ENCODE data around the gene GK. TPM values are rescaled to one million over a fixed set of nuclear protein-coding genes. Genes with fewer than 3 reads are reported as not detected.
"Not testable (repeated sequence)": the region's sequence is repeated elsewhere in the genome, so short reads cannot be mapped to it uniquely, and the experiment has no call there.

Gene GK
- total RNA-seq, 1 donor from 2014 or later = 7.3 TPM

DNA sequence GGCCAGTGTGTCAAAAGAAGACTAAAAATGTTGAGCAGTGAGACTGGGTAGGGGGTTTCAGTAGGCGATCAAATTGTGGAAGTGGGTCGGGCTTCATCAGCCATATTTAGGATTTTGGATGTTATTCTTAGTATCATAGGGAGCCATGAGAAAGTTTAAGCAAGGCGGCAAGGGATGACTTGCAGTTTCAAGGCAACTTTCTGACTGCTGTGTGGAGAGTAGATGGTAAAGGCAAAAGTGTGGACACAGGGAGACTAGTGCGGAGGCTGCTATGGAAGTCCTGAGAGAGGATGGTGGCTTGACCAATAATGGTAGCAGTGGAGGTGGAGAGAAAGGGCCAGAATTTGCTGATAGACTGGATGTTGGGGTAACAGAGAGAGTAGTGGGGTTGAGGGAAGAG lies 15.4 kb downstream of the GK start:
- H3K4me1 Mint-ChIP-seq (ENCODE audit: unreplicated experiment) = no peaks in the 10 kb centered on the region
- no peaks in the 10 kb centered on the region for H3K27me3 Mint-ChIP-seq (ENCODE audit: unreplicated experiment)
- H3K4me3 Mint-ChIP-seq (ENCODE audit: unreplicated experiment) = no peak overlapping the region
- no peaks in the 10 kb centered on the region for H3K9me3 Mint-ChIP-seq (ENCODE audit: unreplicated experiment)
- no peak overlapping the region for H3K27ac Mint-ChIP-seq (ENCODE audit: unreplicated experiment)
- TF ChIP-seq, protein P1, sequence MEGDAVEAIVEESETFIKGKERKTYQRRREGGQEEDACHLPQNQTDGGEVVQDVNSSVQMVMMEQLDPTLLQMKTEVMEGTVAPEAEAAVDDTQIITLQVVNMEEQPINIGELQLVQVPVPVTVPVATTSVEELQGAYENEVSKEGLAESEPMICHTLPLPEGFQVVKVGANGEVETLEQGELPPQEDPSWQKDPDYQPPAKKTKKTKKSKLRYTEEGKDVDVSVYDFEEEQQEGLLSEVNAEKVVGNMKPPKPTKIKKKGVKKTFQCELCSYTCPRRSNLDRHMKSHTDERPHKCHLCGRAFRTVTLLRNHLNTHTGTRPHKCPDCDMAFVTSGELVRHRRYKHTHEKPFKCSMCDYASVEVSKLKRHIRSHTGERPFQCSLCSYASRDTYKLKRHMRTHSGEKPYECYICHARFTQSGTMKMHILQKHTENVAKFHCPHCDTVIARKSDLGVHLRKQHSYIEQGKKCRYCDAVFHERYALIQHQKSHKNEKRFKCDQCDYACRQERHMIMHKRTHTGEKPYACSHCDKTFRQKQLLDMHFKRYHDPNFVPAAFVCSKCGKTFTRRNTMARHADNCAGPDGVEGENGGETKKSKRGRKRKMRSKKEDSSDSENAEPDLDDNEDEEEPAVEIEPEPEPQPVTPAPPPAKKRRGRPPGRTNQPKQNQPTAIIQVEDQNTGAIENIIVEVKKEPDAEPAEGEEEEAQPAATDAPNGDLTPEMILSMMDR (IDR thresholded peaks at IDR 0.05) = no peak
- peaks cover 10% of the 10 kb centered on the region for H3K36me3 Mint-ChIP-seq (ENCODE audit: unreplicated experiment)
- DNase-seq (ENCODE audit: extremely low spot score, unreplicated experiment) = no peak

GRCh38 chrX:30671189-30671588 lies 18.0 kb downstream of the GK start:
- H3K36me3 Mint-ChIP-seq (ENCODE audit: unreplicated experiment) = peaks cover 10% of the 10 kb centered on the region
- not testable (repeated sequence) for H3K27me3 Mint-ChIP-seq (ENCODE audit: unreplicated experiment); H3K4me3 Mint-ChIP-seq (ENCODE audit: unreplicated experiment); DNase-seq (ENCODE audit: extremely low spot score, unreplicated experiment); H3K9me3 Mint-ChIP-seq (ENCODE audit: unreplicated experiment); H3K27ac Mint-ChIP-seq (ENCODE audit: unreplicated experiment); H3K4me1 Mint-ChIP-seq (ENCODE audit: unreplicated experiment)

DNA sequence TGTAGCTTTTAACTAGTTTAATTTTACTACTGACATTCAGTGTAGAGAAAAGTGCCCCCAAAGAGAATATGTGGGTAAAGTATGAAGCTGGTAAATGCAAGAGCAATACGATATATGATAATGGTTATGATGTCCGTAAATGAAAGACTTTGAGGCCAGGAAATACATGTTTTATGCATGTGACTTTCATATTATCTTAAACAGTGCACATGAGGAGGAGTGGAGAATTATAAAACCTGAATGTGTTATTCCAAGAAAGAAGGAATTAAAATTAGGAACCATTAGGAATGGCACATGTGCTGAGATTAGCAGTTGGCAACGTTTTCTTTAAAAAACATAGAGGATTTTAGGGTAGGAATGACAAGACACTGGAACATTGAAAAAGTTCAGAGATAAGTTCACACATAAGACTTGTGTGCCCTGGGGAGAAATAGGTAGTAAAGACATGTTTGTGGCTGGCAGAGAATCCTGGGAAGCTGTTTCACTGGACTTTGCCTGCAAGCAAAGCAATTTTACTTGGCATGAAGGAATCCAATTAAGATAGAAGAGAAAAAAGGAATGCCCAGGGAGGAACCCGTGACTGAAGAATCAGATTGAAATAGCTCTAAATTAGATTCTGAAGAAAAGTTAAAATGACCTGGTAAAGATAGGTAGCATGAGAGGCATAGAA lies 20.0 kb downstream of the GK start:
- H3K9me3 Mint-ChIP-seq (ENCODE audit: unreplicated experiment) = no peaks in the 10 kb centered on the region

GRCh38 chrX:30673884-30674598 lies 20.8 kb downstream of the GK start:
- Mint-ChIP-seq H3K27me3 (ENCODE audit: unreplicated experiment) (no peaks in the 10 kb centered on the region), H3K36me3 (ENCODE audit: unreplicated experiment) (peaks cover 3% of the 10 kb centered on the region), H3K9me3 (ENCODE audit: unreplicated experiment) (no peaks in the 10 kb centered on the region), H3K27ac (ENCODE audit: unreplicated experiment) (no peak overlapping the region), H3K4me1 (ENCODE audit: unreplicated experiment) (peaks cover 8% of the 10 kb centered on the region), H3K4me3 (ENCODE audit: unreplicated experiment) (no peak overlapping the region)
- TF ChIP-seq, protein P1 (IDR thresholded peaks at IDR 0.05) = no peak
- no peak for DNase-seq (ENCODE audit: extremely low spot score, unreplicated experiment)

More for the DNA sequence above, 20.0 kb downstream of the GK start:
- TF ChIP-seq, protein P1 (IDR thresholded peaks at IDR 0.05) = no peak
- no peaks in the 10 kb centered on the region for H3K27me3 Mint-ChIP-seq (ENCODE audit: unreplicated experiment)
- DNase-seq (ENCODE audit: extremely low spot score, unreplicated experiment) = no peak
- H3K27ac Mint-ChIP-seq (ENCODE audit: unreplicated experiment) = no peak overlapping the region
- no peak overlapping the region for H3K4me3 Mint-ChIP-seq (ENCODE audit: unreplicated experiment)
- H3K36me3 Mint-ChIP-seq (ENCODE audit: unreplicated experiment) = peaks cover 9% of the 10 kb centered on the region
- H3K4me1 Mint-ChIP-seq (ENCODE audit: unreplicated experiment) = peaks cover 8% of the 10 kb centered on the region

GRCh38 chrX:30674799-30675198 lies 21.6 kb downstream of the GK start:
- no peak overlapping the region for H3K27ac Mint-ChIP-seq (ENCODE audit: unreplicated experiment)

More at GRCh38 chrX:30674799-30675198, 21.6 kb downstream of the GK start:
- Mint-ChIP-seq H3K9me3 (ENCODE audit: unreplicated experiment) (no peaks in the 10 kb centered on the region), H3K4me1 (ENCODE audit: unreplicated experiment) (peaks cover 8% of the 10 kb centered on the region), H3K27me3 (ENCODE audit: unreplicated experiment) (no peaks in the 10 kb centered on the region), H3K4me3 (ENCODE audit: unreplicated experiment) (no peak overlapping the region), H3K36me3 (ENCODE audit: unreplicated experiment) (peaks cover 3% of the 10 kb centered on the region)
- no peak for DNase-seq (ENCODE audit: extremely low spot score, unreplicated experiment)
- TF ChIP-seq, protein P1 (IDR thresholded peaks at IDR 0.05) = no peak

All from osteocyte (in vitro differentiated cells).